HepG2 (cell line): ENCODE data around the gene ABCC3. TPM values are rescaled to one million over a fixed set of nuclear protein-coding genes. Genes with fewer than 3 reads are reported as not detected.

Experiments
- AHDC1 ChIP-seq: sonication (generic); formaldehyde crosslinking; IDR thresholded peaks from 2 replicates; pipeline ENCODE4 v1.5.1; 2020; ENCODE audit warnings: mild to moderate bottlenecking, missing genetic modification reagents, borderline replicate concordance
- ASH2L ChIP-seq: fragments of 300-600, 200-600 bp; sonication (generic); IDR thresholded peaks from 2 replicates; pipeline ENCODE4 v1.7.0; 2017; ENCODE audit warnings: low read depth, mild to moderate bottlenecking, moderate library complexity, mixed read lengths, low read length; ENCODE audit not compliant: insufficient read length
- ATF7-NPFF ChIP-seq: sonication (generic); formaldehyde crosslinking; IDR thresholded peaks from 2 replicates; pipeline ENCODE4 v1.8.1; 2023; ENCODE audit warnings: mild to moderate bottlenecking, low read depth, missing genetic modification reagents, moderate library complexity
- FOSL1 ChIP-seq: sonication (generic); formaldehyde crosslinking; IDR thresholded peaks from 2 replicates; pipeline ENCODE4 v1.9.0; 2021; ENCODE audit warnings: missing genetic modification reagents, borderline replicate concordance
- IKZF5 ChIP-seq: IDR thresholded peaks from 2 replicates; pipeline ENCODE4 v1.6.1; 2018; ENCODE audit warnings: missing genetic modification reagents, mild to moderate bottlenecking, missing compliant biosample characterization
- JDP2 ChIP-seq: sonication (generic); formaldehyde crosslinking; IDR thresholded peaks from 2 replicates; pipeline ENCODE4 v1.8.1; 2022; ENCODE audit warnings: missing genetic modification reagents, borderline replicate concordance
- MLX ChIP-seq: IDR thresholded peaks from 2 replicates; pipeline ENCODE4 v1.6.1; 2016
- MXD1 ChIP-seq: sonication (generic); formaldehyde crosslinking; IDR thresholded peaks from 2 replicates; pipeline ENCODE4 v1.4.0; 2020; ENCODE audit warnings: mild to moderate bottlenecking, missing genetic modification reagents
- NFATC3 ChIP-seq: sonication (generic); formaldehyde crosslinking; IDR thresholded peaks from 2 replicates; pipeline ENCODE4 v1.5.1; 2020; ENCODE audit warnings: mild to moderate bottlenecking, missing genetic modification reagents
- RARA ChIP-seq: IDR thresholded peaks from 2 replicates; pipeline ENCODE4 v1.6.1; 2016; ENCODE audit warnings: missing genetic modification reagents, missing compliant biosample characterization
- SNAPC5 ChIP-seq: sonication (generic); formaldehyde crosslinking; IDR thresholded peaks from 2 replicates; pipeline ENCODE4 v1.8.1; 2023; ENCODE audit warnings: mild to moderate bottlenecking, missing genetic modification reagents, borderline replicate concordance
- SOX5 ChIP-seq: IDR thresholded peaks from 2 replicates; pipeline ENCODE4 v1.6.1; 2016; ENCODE audit warnings: borderline replicate concordance
- ZFP36L1 ChIP-seq: sonication (generic); formaldehyde crosslinking; IDR thresholded peaks from 2 replicates; pipeline ENCODE4 v1.8.0; 2022; ENCODE audit warnings: mild to moderate bottlenecking, missing genetic modification reagents, moderate library complexity
- ZNF331 ChIP-seq: sonication (generic); formaldehyde crosslinking; IDR thresholded peaks from 2 replicates; pipeline ENCODE4 v1.4.0; 2020; ENCODE audit warnings: missing genetic modification reagents
- ZNF451 ChIP-seq: sonication (generic); formaldehyde crosslinking; IDR thresholded peaks from 2 replicates; pipeline ENCODE4 v1.5.0; 2020; ENCODE audit warnings: mild to moderate bottlenecking, missing genetic modification reagents
- ZNF556 ChIP-seq: sonication (generic); formaldehyde crosslinking; IDR thresholded peaks from 2 replicates; pipeline ENCODE4 v1.4.0; 2020; ENCODE audit warnings: mild to moderate bottlenecking, missing genetic modification reagents, borderline replicate concordance
- ZNF589 ChIP-seq: sonication (generic); formaldehyde crosslinking; conservative IDR thresholded peaks from 2 replicates; pipeline ENCODE4 v1.8.0; 2022; ENCODE audit warnings: mild to moderate bottlenecking, moderate library complexity, missing genetic modification reagents
- ZNF704 ChIP-seq: sonication (generic); formaldehyde crosslinking; IDR thresholded peaks from 2 replicates; pipeline ENCODE4 v1.8.1; 2023; ENCODE audit warnings: mild to moderate bottlenecking, inconsistent platforms, moderate library complexity, missing genetic modification reagents, borderline replicate concordance
- ZNF773 ChIP-seq: sonication (generic); formaldehyde crosslinking; IDR thresholded peaks from 2 replicates; pipeline ENCODE4 v1.4.0; 2020; ENCODE audit warnings: missing genetic modification reagents, borderline replicate concordance
- polyA plus RNA-seq, 8 experiments: library from polyadenylated mRNA; depleted of rRNA in 3 of 8; stranded (reverse) in 7 of 8; unstranded in 1 of 8; fragments of >200 nt; fragmentation: Illumina TruSeq in 4 of 8; extraction: Trizol in 4 of 8; gene quantifications; 2 replicates each; pipeline versions ENCODE4 v1.2.1 to v1.2.3, GENCODE V29; 2011 to 2016; ENCODE audit warnings: low read depth in 4 of 8, missing spikeins in 1 of 8, mixed read lengths in 1 of 8; ENCODE audit not compliant: insufficient read depth in 1 of 8
- total RNA-seq, 5 experiments: library from RNA; depleted of rRNA; stranded (reverse); fragments of >200 nt; fragmentation: Illumina TruSeq; extraction: Trizol; gene quantifications; 2 replicates each; pipeline ENCODE4 v1.2.3, GENCODE V29; 2016; ENCODE audit warnings: low read depth in 1 of 5

ABCC3 gene
- total and polyA plus RNA-seq, 2 of the 13 experiments (the other 11 are each of a cell fraction or from before 2014, with no cell fraction given): 25.2 to 50.7 TPM

GRCh38 chr17:50642722-50643656 lies 8.3 kb downstream of the ABCC3 start (continued):
- no peak for TF ChIP-seq IKZF5 (CRISPR knock-in tag)
- no peak for TF ChIP-seq MLX (CRISPR knock-in tag)
- no peak for TF ChIP-seq ZNF451
- TF ChIP-seq ASH2L: no peak
- TF ChIP-seq JDP2: no peak
- no peak for TF ChIP-seq AHDC1 (CRISPR knock-in tag)
- TF ChIP-seq SNAPC5 (CRISPR knock-in tag): no peak
- no peak for TF ChIP-seq ZNF704
- TF ChIP-seq ZNF589 (CRISPR knock-in tag): no peak
- TF ChIP-seq RARA: peak; percentile 77
- TF ChIP-seq ZFP36L1 (CRISPR knock-in tag): no peak
- TF ChIP-seq ZNF773 (CRISPR knock-in tag): no peak
- TF ChIP-seq MXD1: no peak
- no peak for TF ChIP-seq FOSL1 (CRISPR knock-in tag)
- TF ChIP-seq ATF7-NPFF (CRISPR knock-in tag): no peak
- no peak for TF ChIP-seq ZNF556 (CRISPR knock-in tag)
- TF ChIP-seq SOX5 (CRISPR knock-in tag): peak; percentile 32; the same call in 1 of the 2 replicates
- TF ChIP-seq NFATC3 (CRISPR knock-in tag): no peak
- peak; percentile 31; the same call in 1 of the 2 replicates for TF ChIP-seq ZNF331 (CRISPR knock-in tag)
